Neutrophil (primary cell): Measurements from ENCODE around the gene GPR4.
"Not testable (repeated sequence)": the region's sequence is repeated elsewhere in the genome, so short reads cannot be mapped to it uniquely, and the experiment has no call there.

Source experiments
- H3K27ac ChIP-seq: fragments of 200-600 bp; sonication (generic); 2 replicates; pipeline ENCODE4 v1.5.1; 2016; ENCODE audit warnings: mild to moderate bottlenecking, moderate library complexity
- H3K27me3 ChIP-seq: fragments of 200-600 bp; sonication (generic); 2 replicates; pipeline ENCODE4 v1.6.0; 2016; ENCODE audit warnings: mild to moderate bottlenecking
- H3K36me3 ChIP-seq: fragments of 200-600 bp; sonication (generic); 2 replicates; pipeline ENCODE4 v1.5.1; 2017
- H3K4me1 ChIP-seq, 2 experiments: fragments of 200-600 bp in 1 of 2; sonication (generic) in 1 of 2; 1 replicate in 1 of 2; 2 replicates in 1 of 2; pipeline versions ENCODE4 v1.5.1 to v1.6.1; 2013 to 2016; ENCODE audit warnings: low read depth in 1 of 2, low read length in 1 of 2, mild to moderate bottlenecking in 1 of 2, moderate library complexity in 1 of 2; ENCODE audit not compliant: control insufficient read depth in 1 of 2, insufficient read depth in 1 of 2
- H3K4me3 ChIP-seq, 2 experiments: fragments of 200-600 bp in 1 of 2; sonication (generic) in 1 of 2; 1 replicate in 1 of 2; 2 replicates in 1 of 2; pipeline ENCODE4 v1.5.1; 2013 to 2016; ENCODE audit warnings: low read depth in 1 of 2, low read length in 1 of 2, mild to moderate bottlenecking in 1 of 2, moderate library complexity in 1 of 2
- H3K9me3 ChIP-seq: fragments of 200-600 bp; sonication (generic); 2 replicates; pipeline ENCODE4 v1.5.1; 2016
- TF ChIP-seq, protein P1 (sequence below): fragments of 200-600 bp; sonication (generic); IDR thresholded peaks from 2 replicates; pipeline ENCODE4 v1.5.1; 2016; ENCODE audit warnings: antibody characterized with exemption

Gene GPR4

DNA sequence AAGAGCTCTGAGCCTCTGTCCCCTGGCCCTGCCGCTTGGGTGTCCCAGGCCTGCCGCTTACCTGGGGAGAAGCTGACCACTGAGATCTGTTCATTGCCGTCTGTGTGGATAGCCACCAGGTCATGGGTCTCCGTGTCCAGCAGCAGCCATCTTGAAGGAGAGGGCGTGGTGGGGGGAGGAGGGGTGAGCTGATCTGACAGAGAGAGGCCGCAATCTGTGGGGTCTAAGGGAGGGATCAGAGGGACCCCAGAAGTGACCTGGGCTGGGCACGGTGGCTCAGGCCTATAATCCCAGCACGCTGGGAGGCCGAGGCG, 14.6 kb upstream of the GPR4 start:
- H3K27ac ChIP-seq, result no peak overlapping the region

DNA sequence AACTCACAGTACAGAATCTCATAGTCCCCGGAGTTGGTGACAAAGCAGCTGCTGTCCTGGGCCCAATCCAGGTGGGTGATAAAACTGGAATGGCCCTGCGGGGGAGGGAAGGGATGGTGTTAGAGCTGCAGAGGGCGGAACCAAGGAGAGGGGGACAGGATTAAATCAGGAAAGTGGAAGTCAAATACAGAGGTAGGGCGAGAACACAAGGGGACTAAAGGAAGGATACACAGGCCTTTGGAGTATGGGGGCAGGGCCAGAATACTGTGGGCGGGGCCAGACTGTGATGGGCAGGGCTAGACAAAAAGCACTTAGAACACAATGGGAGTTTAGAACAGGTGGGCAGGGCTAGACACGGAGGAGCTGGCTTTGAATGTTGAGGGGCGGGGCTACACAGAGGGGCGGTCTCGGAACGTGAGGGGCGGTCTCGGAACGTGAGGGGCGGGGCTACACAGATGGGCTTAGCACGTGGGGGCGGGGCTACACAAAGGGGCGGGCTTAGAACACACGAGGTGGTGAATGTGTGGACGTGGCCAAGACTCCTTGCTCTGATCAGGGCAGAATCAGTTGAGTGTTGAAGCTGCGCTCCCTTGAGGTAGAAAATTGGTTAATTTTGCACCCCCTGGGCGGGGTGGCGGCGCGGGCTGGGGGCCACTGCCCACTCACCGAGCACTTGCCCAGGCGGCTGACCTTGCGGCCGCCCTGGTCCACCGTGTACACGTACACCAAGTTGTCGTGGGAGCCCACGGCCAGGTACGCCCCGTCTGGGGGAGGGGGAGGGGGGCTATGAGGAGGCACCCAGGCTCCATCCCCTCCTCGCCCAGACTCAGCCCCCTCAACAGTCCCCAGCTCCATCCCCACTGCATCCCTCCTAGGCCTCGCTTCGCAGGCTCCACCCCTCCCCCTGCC, 14.0 kb upstream of the GPR4 start:
- H3K9me3 ChIP-seq, result no peaks in the 10 kb centered on the region
- H3K27me3 ChIP-seq, result no peaks in the 10 kb centered on the region
- H3K36me3 ChIP-seq, result peaks cover 97% of the 10 kb centered on the region
- H3K4me1 ChIP-seq, result peaks cover 0 to 3% of the 10 kb centered on the region in 2 experiments
- H3K4me3 ChIP-seq, result no peak overlapping the region
- H3K27ac ChIP-seq, result no peak overlapping the region
- TF ChIP-seq, protein P1, sequence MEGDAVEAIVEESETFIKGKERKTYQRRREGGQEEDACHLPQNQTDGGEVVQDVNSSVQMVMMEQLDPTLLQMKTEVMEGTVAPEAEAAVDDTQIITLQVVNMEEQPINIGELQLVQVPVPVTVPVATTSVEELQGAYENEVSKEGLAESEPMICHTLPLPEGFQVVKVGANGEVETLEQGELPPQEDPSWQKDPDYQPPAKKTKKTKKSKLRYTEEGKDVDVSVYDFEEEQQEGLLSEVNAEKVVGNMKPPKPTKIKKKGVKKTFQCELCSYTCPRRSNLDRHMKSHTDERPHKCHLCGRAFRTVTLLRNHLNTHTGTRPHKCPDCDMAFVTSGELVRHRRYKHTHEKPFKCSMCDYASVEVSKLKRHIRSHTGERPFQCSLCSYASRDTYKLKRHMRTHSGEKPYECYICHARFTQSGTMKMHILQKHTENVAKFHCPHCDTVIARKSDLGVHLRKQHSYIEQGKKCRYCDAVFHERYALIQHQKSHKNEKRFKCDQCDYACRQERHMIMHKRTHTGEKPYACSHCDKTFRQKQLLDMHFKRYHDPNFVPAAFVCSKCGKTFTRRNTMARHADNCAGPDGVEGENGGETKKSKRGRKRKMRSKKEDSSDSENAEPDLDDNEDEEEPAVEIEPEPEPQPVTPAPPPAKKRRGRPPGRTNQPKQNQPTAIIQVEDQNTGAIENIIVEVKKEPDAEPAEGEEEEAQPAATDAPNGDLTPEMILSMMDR, result no peak

More for the DNA sequence above, 14.6 kb upstream of the GPR4 start:
- H3K4me3 ChIP-seq, result no peak overlapping the region
- peaks cover 97% of the 10 kb centered on the region for H3K36me3 ChIP-seq
- no peaks in the 10 kb centered on the region for H3K27me3 ChIP-seq
- no peaks in the 10 kb centered on the region for H3K9me3 ChIP-seq
- peaks cover 0 to 3% of the 10 kb centered on the region in 2 experiments for H3K4me1 ChIP-seq
- TF ChIP-seq, protein P1, result no peak

DNA sequence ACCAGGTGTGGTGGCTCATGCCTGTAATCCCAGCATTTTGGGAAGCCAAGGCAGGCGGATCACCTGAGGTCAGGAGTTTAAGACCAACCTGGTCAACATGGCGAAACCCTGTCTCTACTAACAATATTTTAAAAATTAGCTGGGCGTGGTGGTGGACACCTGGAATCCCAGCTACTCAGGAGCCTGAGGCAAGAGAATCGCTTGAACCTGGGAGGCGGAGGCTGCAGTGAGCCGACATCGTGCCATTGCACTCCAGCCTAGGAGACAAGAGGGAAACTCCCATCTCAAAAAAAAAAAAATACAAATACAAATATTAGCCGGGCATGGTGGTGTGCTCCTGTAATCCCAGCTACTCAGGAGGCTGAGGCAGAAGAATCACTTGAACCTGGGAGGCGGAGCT, 13.0 kb upstream of the GPR4 start:
- not testable (repeated sequence) for H3K4me3 ChIP-seq, H3K27me3 ChIP-seq, H3K9me3 ChIP-seq, H3K4me1 ChIP-seq, H3K27ac ChIP-seq
- H3K36me3 ChIP-seq, result peaks cover 97% of the 10 kb centered on the region

DNA sequence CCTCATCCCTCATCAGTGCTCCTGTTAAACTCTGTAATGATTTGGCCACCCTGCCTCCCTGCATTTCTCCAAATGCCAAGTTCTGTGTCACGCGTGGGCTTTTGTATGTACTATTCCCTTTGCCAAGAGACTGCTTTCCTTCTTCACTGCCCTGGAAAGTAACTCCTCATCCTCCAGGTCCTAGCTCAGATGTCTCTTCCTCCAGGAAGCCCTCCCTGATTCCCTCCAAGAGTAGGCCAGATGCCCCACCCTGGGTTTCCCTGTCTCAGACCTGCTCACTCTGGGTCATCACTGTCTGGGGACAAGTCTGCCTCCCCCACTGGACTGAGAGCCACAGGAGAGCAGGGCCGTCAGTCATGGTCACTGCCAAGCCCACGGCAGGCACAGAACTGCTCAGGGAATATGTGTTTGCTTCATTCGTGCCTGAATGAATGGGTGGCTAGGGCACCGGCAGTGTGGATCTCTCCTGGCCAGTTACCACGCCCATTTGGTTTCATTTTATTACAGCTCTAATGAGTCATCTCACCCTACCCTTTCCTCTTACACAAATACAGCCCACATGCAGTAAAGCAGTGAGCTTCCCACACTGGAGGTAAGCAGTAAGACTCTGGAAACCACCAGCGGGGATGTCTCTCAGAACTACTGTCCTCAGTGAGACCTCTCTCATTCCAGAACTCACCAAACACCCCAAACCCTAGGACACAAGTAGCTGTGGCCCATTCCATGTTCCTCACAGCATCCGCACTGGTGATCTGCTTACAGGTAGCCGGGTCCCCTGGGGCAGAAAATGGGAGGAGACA, 12.1 kb upstream of the GPR4 start:
- peaks cover 97% of the 10 kb centered on the region for H3K36me3 ChIP-seq
- H3K4me1 ChIP-seq, result peaks cover 0 to 3% of the 10 kb centered on the region in 2 experiments
- H3K27ac ChIP-seq, result no peak overlapping the region
- no peaks in the 10 kb centered on the region for H3K27me3 ChIP-seq
- TF ChIP-seq, protein P1, result no peak
- no peak overlapping the region for H3K4me3 ChIP-seq
- no peaks in the 10 kb centered on the region for H3K9me3 ChIP-seq

DNA sequence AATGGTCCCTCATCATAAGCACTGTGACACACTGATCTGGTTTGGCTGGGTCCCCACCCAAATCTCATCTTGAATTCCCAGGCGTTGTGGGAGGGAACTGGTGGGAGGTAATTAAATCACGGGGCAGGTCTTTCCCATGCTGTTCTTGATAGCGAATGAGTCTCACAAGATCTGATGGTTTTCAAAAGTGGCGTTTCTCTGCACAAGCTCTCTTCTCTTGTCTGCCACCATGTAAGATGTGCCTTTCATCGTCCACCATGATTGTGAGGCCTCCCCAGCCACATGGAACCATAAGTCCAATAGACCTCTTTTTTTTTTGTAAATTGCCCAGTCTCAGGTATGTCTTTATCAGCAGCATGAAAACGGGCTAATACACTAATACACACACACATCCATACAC, 6.9 kb upstream of the GPR4 start:
- TF ChIP-seq, protein P1, result no peak
- no peak overlapping the region for H3K4me3 ChIP-seq
- H3K9me3 ChIP-seq, result no peaks in the 10 kb centered on the region
- peaks cover 49% of the 10 kb centered on the region for H3K36me3 ChIP-seq
- H3K27me3 ChIP-seq, result peaks cover 18% of the 10 kb centered on the region
- H3K4me1 ChIP-seq, result peaks cover 6 to 11% of the 10 kb centered on the region in 2 experiments
- no peak overlapping the region for H3K27ac ChIP-seq
